Breast epithelium (tissue), 3 donors: ENCODE measurements around the gene DDR1.

Experiments
- POLR2A ChIP-seq: fragments of 450-650 bp; IDR thresholded peaks from one replicate; pipeline ENCODE4 v1.6.1; 2016; ENCODE audit warnings: antibody characterized with exemption, mild to moderate bottlenecking, moderate library complexity
- POLR2AphosphoS5 ChIP-seq, 3 donors: sonication (generic); formaldehyde crosslinking; IDR thresholded peaks; one replicate each; pipeline ENCODE4 v1.6.1; 2017; ENCODE audit warnings: antibody characterized with exemption in 3 of 3
- TF ChIP-seq, protein P1 (sequence below), 3 donors: fragments of 450-650 bp; IDR thresholded peaks; one replicate each; pipeline ENCODE4 v1.5.1; 2016 to 2017; ENCODE audit warnings: antibody characterized with exemption in 3 of 3, mild to moderate bottlenecking in 3 of 3, moderate library complexity in 3 of 3

GRCh38 chr6:30897882-30898281 lies 13.6 kb downstream of the DDR1 start:
- TF ChIP-seq POLR2A (no peak), POLR2AphosphoS5 (IDR thresholded peaks at IDR 0.05) (no peak)
- TF ChIP-seq, protein P1, sequence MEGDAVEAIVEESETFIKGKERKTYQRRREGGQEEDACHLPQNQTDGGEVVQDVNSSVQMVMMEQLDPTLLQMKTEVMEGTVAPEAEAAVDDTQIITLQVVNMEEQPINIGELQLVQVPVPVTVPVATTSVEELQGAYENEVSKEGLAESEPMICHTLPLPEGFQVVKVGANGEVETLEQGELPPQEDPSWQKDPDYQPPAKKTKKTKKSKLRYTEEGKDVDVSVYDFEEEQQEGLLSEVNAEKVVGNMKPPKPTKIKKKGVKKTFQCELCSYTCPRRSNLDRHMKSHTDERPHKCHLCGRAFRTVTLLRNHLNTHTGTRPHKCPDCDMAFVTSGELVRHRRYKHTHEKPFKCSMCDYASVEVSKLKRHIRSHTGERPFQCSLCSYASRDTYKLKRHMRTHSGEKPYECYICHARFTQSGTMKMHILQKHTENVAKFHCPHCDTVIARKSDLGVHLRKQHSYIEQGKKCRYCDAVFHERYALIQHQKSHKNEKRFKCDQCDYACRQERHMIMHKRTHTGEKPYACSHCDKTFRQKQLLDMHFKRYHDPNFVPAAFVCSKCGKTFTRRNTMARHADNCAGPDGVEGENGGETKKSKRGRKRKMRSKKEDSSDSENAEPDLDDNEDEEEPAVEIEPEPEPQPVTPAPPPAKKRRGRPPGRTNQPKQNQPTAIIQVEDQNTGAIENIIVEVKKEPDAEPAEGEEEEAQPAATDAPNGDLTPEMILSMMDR (IDR thresholded peaks at IDR 0.05) = no peak
